ENCODE measurements around the gene PID1. TPM values are rescaled to one million over a fixed set of nuclear protein-coding genes. Genes with fewer than 3 reads are reported as not detected.

Gene PID1
- polyA plus RNA-seq, 1 of the 3 experiments (the other 2 are of a cell fraction) = 0.16 TPM

GRCh38 chr2:229073935-229074334 lies 197.2 kb downstream of the PID1 start:
- Histone ChIP-seq H3K27ac (ENCODE audit: low read depth in 2 of 2, low read length in 1 of 2) (no peak overlapping the region), H3F3A (replicated peaks; ENCODE audit: insufficient read depth) (no peaks in the 10 kb centered on the region), H3K4me3 (ENCODE audit: low read depth in 2 of 2, low read length in 1 of 2) (no peak overlapping the region), H3K4me2 (no peak overlapping the region), H3K27me3 (ENCODE audit: insufficient read depth) (no peaks in the 10 kb centered on the region), H2AFZ (ENCODE audit: low read depth) (no peak overlapping the region), H3K9me2 (no peaks in the 10 kb centered on the region), H3K9ac (no peak overlapping the region), H3K36me3 (replicated peaks in 1 of 2; ENCODE audit: control insufficient read depth in 1 of 2, insufficient read depth in 2 of 2, low read length in 1 of 2) (no peaks in the 10 kb centered on the region), H3K9me3 (no peaks in the 10 kb centered on the region), H4K20me1 (ENCODE audit: insufficient read depth) (no peaks in the 10 kb centered on the region), H3K4me1 (ENCODE audit: control insufficient read depth in 1 of 2, insufficient read depth in 2 of 2, low read depth in 1 of 2, low read length in 1 of 2) (no peaks in the 10 kb centered on the region), H3K79me2 (ENCODE audit: insufficient read depth) (no peaks in the 10 kb centered on the region)
- TF ChIP-seq FOXJ3 (CRISPR knock-in tag; IDR thresholded peaks at IDR 0.05) (no peak), YY1 (IDR thresholded peaks at IDR 0.05; ENCODE audit: low read depth) (no peak), TCF12 (IDR thresholded peaks at IDR 0.05) (no peak), FOSL2 (IDR thresholded peaks at IDR 0.05; ENCODE audit: borderline replicate concordance, low read depth) (no peak)
- ChIA-PET CTCF (no interaction called here), POLR2A (no interaction called here)
- 25% methylated on average over 2 of the region's 2 CpGs for WGBS (ENCODE audit: low lambda C conversion rate)
- DNase-seq = no peak

GRCh38 chr2:229071292-229071976 lies 199.7 kb downstream of the PID1 start:
- H3K27me3 ChIP-seq (ENCODE audit: insufficient read depth) = no peaks in the 10 kb centered on the region
- H3F3A ChIP-seq (replicated peaks; ENCODE audit: insufficient read depth) = no peaks in the 10 kb centered on the region
- no peaks in the 10 kb centered on the region for H3K9me3 ChIP-seq
- H3K9ac ChIP-seq = no peak overlapping the region
- no peak overlapping the region for H3K4me2 ChIP-seq
- WGBS (ENCODE audit: low lambda C conversion rate) = 41% methylated on average over 5 of the region's 5 CpGs
- ChIA-PET POLR2A (no interaction called here), CTCF (no interaction called here)
- H3K4me3 ChIP-seq (ENCODE audit: low read depth in 2 of 2, low read length in 1 of 2) = no peak overlapping the region
- H2AFZ ChIP-seq (ENCODE audit: low read depth) = no peak overlapping the region
- no peak for DNase-seq
- H3K4me1 ChIP-seq (ENCODE audit: control insufficient read depth in 1 of 2, insufficient read depth in 2 of 2, low read depth in 1 of 2, low read length in 1 of 2) = no peaks in the 10 kb centered on the region
- H3K9me2 ChIP-seq = no peaks in the 10 kb centered on the region
- H3K36me3 ChIP-seq (replicated peaks in 1 of 2; ENCODE audit: control insufficient read depth in 1 of 2, insufficient read depth in 2 of 2, low read length in 1 of 2) = no peaks in the 10 kb centered on the region
- H3K79me2 ChIP-seq (ENCODE audit: insufficient read depth) = no peaks in the 10 kb centered on the region
- TF ChIP-seq CHD2 (IDR thresholded peaks at IDR 0.05; ENCODE audit: low read length, partially characterized antibody) (no peak), NFIC (IDR thresholded peaks at IDR 0.05; ENCODE audit: borderline replicate concordance) (no peak), MAX (IDR thresholded peaks at IDR 0.05; ENCODE audit: low read depth) (no peak), USF1 (IDR thresholded peaks at IDR 0.05; ENCODE audit: borderline replicate concordance, low read depth) (no peak), GABPA (IDR thresholded peaks at IDR 0.05; ENCODE audit: low read depth) (no peak), MEF2A (IDR thresholded peaks at IDR 0.05; ENCODE audit: borderline replicate concordance, low read depth) (no peak), YY1 (IDR thresholded peaks at IDR 0.05; ENCODE audit: low read depth) (no peak), RAD21 (IDR thresholded peaks at IDR 0.05; ENCODE audit: low read length) (no peak), FOSL2 (IDR thresholded peaks at IDR 0.05; ENCODE audit: borderline replicate concordance, low read depth) (no peak), EP300 (IDR thresholded peaks at IDR 0.05; ENCODE audit: borderline replicate concordance in 1 of 2, low read depth in 1 of 2, low read length in 1 of 2) (no peak)
- H3K27ac ChIP-seq (ENCODE audit: low read depth in 2 of 2, low read length in 1 of 2) = no peak overlapping the region
- H4K20me1 ChIP-seq (ENCODE audit: insufficient read depth) = no peaks in the 10 kb centered on the region
